PC-9 (cell line): ENCODE data around the gene ACTR5. TPM values are rescaled to one million over a fixed set of nuclear protein-coding genes. Genes with fewer than 3 reads are reported as not detected.

ENCODE experiments used
- BruUV-seq: library from RNA; stranded (reverse); fragments of 400-500 nt; replicated peaks from 2 replicates; lab custom pipeline; 2021; lab: Mats Ljungman, UMichigan
- CTCF ChIA-PET: fragments of 300-600 bp; sonication (Branson Sonifier 250); formaldehyde crosslinking; loops from one replicate; lab custom pipeline; 2022; ENCODE audit warnings: antibody characterized with exemption; lab: Charles Lee
- POLR2A ChIA-PET: fragments of 300-600 bp; sonication (Branson Sonifier 250); formaldehyde crosslinking; loops from one replicate; lab custom pipeline; 2022; ENCODE audit warnings: antibody characterized with exemption; ENCODE audit not compliant: unreplicated experiment; lab: Charles Lee
- DNase-seq, 2 experiments: peaks; one replicate each; pipeline versions ENCODE4 v3.0.0 to v3.0.0-alpha.2; 2015 to 2022; ENCODE audit warnings: mixed read lengths in 1 of 2
- H2AFZ ChIP-seq: fragments of 200-600 bp; sonication (generic); 2 replicates; pipeline ENCODE4 v1.8.1; 2017; ENCODE audit warnings: antibody characterized with exemption
- H3F3A ChIP-seq: fragments of 200-600 bp; sonication (generic); 2 replicates; pipeline ENCODE4 v1.8.1; 2017; ENCODE audit warnings: antibody characterized with exemption, mild to moderate bottlenecking, low read depth; ENCODE audit not compliant: insufficient read depth
- H3K27ac ChIP-seq: fragments of 200-600 bp; sonication (generic); 2 replicates; pipeline ENCODE4 v1.6.1; 2016; ENCODE audit warnings: mixed run types
- H3K27me3 ChIP-seq: fragments of 200-600 bp; sonication (generic); 2 replicates; pipeline ENCODE4 v1.6.1; 2016; ENCODE audit warnings: low read depth, mixed run types; ENCODE audit not compliant: insufficient read depth
- H3K36me3 ChIP-seq: fragments of 200-600 bp; sonication (generic); 2 replicates; pipeline ENCODE4 v1.6.1; 2016; ENCODE audit warnings: low read depth, mixed run types
- H3K4me1 ChIP-seq: fragments of 200-600 bp; sonication (generic); replicated peaks from 2 replicates; pipeline ENCODE4 v1.6.1; 2016; ENCODE audit warnings: mixed run types; ENCODE audit not compliant: insufficient read depth
- H3K4me2 ChIP-seq: fragments of 200-600 bp; sonication (generic); 2 replicates; pipeline ENCODE4 v1.6.1; 2017; ENCODE audit warnings: mixed run types
- H3K4me3 ChIP-seq: fragments of 200-600 bp; sonication (generic); 2 replicates; pipeline ENCODE4 v1.6.1; 2016; ENCODE audit warnings: mixed run types
- H3K79me2 ChIP-seq: fragments of 200-600 bp; sonication (generic); 2 replicates; pipeline ENCODE4 v1.6.1; 2017; ENCODE audit warnings: low read depth, mixed run types
- H3K9me2 ChIP-seq: fragments of 200-600 bp; sonication (generic); 2 replicates; pipeline ENCODE4 v1.8.1; 2017; ENCODE audit warnings: mild to moderate bottlenecking; ENCODE audit not compliant: insufficient read depth
- H3K9me3 ChIP-seq: fragments of 200-600 bp; sonication (generic); 2 replicates; pipeline ENCODE4 v1.8.1; 2016; ENCODE audit warnings: low read depth; ENCODE audit not compliant: insufficient read depth
- H4K20me1 ChIP-seq: fragments of 200-600 bp; sonication (generic); 2 replicates; pipeline ENCODE4 v1.8.1; 2017; ENCODE audit not compliant: insufficient read depth
- CTCF ChIP-seq: fragments of 200-600 bp; sonication (generic); conservative IDR thresholded peaks from 2 replicates; pipeline ENCODE4 v1.6.1; 2017; ENCODE audit warnings: mixed run types, antibody characterized with exemption, mild to moderate bottlenecking, moderate library complexity
- EZH2 ChIP-seq: fragments of 200-600 bp; sonication (generic); IDR thresholded peaks from 2 replicates; pipeline ENCODE4 v1.8.0; 2017; ENCODE audit warnings: antibody characterized with exemption, low read depth
- intact Hi-C: fragments of 100-400 bp; cut with micrococcal nuclease; formaldehyde crosslinking; loops from one replicate; pipeline ENCODE4 v1.10.0; 2022; ENCODE audit not compliant: unreplicated experiment
- total RNA-seq: library from RNA; stranded (reverse); gene quantifications from 2 replicates; pipeline ENCODE4 v1.2.3, GENCODE V29; 2021

The ACTR5 gene
- total RNA-seq, 1 experiment from 2014 or later, result 7.8 TPM

DNA sequence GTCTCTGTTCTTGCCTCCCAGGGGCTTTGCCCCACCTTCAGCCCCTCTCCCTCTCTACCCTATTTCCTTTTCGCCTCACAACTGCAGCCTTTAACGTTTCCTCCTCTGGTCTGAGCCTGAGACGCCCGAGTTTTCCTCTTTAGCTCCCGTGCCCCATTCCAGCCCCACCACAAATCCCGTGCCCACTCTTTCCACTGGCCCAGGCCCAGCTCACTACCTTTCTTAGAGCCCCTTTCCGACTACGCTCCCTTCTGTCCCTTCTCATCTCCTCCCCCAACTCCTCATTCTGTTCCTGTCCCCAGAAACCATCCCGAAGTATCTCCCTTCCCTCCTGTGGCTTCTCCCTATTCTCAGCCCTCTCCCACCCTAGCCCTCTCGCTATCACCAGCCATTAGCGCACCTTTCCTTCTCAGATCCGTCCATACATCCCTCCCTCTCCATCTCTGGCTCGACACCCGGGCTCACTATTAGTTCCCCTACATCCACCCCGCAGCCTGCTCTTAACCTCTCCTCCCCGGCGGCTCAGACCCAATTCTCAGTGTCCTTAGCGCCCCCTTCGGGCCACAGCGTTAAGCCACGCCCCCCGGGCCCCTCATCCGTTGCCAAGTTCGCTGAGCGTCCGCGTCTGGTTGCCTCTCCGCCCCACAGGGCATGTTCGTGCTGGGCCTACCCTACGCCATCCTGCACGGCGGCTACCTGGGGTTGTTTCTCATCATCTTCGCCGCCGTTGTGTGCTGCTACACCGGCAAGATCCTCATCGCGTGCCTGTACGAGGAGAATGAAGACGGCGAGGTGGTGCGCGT, 21.3 kb upstream of the ACTR5 start:
- Histone ChIP-seq H3K27ac (no peak overlapping the region), H3K4me3 (no peak overlapping the region), H2AFZ (no peak overlapping the region), H4K20me1 (no peaks in the 10 kb centered on the region), H3K4me2 (no peak overlapping the region), H3K36me3 (no peaks in the 10 kb centered on the region), H3K79me2 (no peaks in the 10 kb centered on the region), H3K27me3 (peaks cover 58% of the 10 kb centered on the region), H3K4me1 (no peaks in the 10 kb centered on the region), H3K9me2 (no peaks in the 10 kb centered on the region), H3K9me3 (no peaks in the 10 kb centered on the region), H3F3A (no peaks in the 10 kb centered on the region)
- ChIA-PET CTCF (interaction anchor here (0.6 kb wide), 1 partner anchor 25 kb away, joined by 3 read pairs; no protein-coding TSS in a partner anchor), POLR2A (no interaction called here)
- intact Hi-C loops, result loop anchor here (1.0 kb wide), 1 partner anchor 166 kb away; no protein-coding TSS in a partner anchor
- no peak for TF ChIP-seq EZH2
- no peak for TF ChIP-seq CTCF
- BruUV-seq, result no TSS peak
- DNase-seq, result no peak

DNA sequence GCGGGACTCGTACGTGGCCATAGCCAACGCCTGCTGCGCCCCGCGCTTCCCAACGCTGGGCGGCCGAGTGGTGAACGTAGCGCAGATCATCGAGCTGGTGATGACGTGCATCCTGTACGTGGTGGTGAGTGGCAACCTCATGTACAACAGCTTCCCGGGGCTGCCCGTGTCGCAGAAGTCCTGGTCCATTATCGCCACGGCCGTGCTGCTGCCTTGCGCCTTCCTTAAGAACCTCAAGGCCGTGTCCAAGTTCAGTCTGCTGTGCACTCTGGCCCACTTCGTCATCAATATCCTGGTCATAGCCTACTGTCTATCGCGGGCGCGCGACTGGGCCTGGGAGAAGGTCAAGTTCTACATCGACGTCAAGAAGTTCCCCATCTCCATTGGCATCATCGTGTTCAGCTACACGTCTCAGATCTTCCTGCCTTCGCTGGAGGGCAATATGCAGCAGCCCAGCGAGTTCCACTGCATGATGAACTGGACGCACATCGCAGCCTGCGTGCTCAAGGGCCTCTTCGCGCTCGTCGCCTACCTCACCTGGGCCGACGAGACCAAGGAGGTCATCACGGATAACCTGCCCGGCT, 20.6 kb upstream of the ACTR5 start:
- H3K27ac ChIP-seq, result no peak overlapping the region
- TF ChIP-seq EZH2 (no peak), CTCF (no peak)
- no peaks in the 10 kb centered on the region for H3K9me3 ChIP-seq
- H3K27me3 ChIP-seq, result peaks cover 58% of the 10 kb centered on the region
- no peak overlapping the region for H3K4me3 ChIP-seq
- DNase-seq, result no peak
- H3K4me2 ChIP-seq, result no peak overlapping the region
- no peaks in the 10 kb centered on the region for H3K9me2 ChIP-seq
- no peaks in the 10 kb centered on the region for H3K4me1 ChIP-seq
- H3F3A ChIP-seq, result no peaks in the 10 kb centered on the region
- no peaks in the 10 kb centered on the region for H4K20me1 ChIP-seq
- intact Hi-C loops, result no loop called here
- no peaks in the 10 kb centered on the region for H3K36me3 ChIP-seq
- ChIA-PET CTCF (no interaction called here), POLR2A (no interaction called here)
- H2AFZ ChIP-seq, result no peak overlapping the region
- no TSS peak for BruUV-seq
- no peaks in the 10 kb centered on the region for H3K79me2 ChIP-seq

DNA sequence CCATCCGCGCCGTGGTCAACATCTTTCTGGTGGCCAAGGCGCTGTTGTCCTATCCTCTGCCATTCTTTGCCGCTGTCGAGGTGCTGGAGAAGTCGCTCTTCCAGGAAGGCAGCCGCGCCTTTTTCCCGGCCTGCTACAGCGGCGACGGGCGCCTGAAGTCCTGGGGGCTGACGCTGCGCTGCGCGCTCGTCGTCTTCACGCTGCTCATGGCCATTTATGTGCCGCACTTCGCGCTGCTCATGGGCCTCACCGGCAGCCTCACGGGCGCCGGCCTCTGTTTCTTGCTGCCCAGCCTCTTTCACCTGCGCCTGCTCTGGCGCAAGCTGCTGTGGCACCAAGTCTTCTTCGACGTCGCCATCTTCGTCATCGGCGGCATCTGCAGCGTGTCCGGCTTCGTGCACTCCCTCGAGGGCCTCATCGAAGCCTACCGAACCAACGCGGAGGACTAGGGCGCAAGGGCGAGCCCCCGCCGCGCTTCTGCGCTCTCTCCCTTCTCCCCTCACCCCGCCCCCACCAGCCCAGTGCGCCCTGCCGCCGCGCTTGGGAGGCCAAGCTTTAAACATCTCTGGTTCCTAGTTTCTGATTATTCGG, 20.0 kb upstream of the ACTR5 start:
- no peaks in the 10 kb centered on the region for H3K36me3 ChIP-seq
- no TSS peak for BruUV-seq
- CTCF ChIA-PET, result no interaction called here
- H2AFZ ChIP-seq, result no peak overlapping the region
- H3K4me3 ChIP-seq, result no peak overlapping the region
- H3K9me2 ChIP-seq, result no peaks in the 10 kb centered on the region
- no peaks in the 10 kb centered on the region for H4K20me1 ChIP-seq
- no peaks in the 10 kb centered on the region for H3K9me3 ChIP-seq
- no peak for DNase-seq
- no peaks in the 10 kb centered on the region for H3K79me2 ChIP-seq
- TF ChIP-seq CTCF, result no peak
- no peak for TF ChIP-seq EZH2
- POLR2A ChIA-PET, result no interaction called here
- intact Hi-C loops, result no loop called here
- no peaks in the 10 kb centered on the region for H3K4me1 ChIP-seq
- no peaks in the 10 kb centered on the region for H3F3A ChIP-seq
- no peak overlapping the region for H3K4me2 ChIP-seq
- H3K27me3 ChIP-seq, result peaks cover 58% of the 10 kb centered on the region
- H3K27ac ChIP-seq, result no peak overlapping the region
